GM11168 (cell line): ENCODE data around the gene ZNF428.
"Not testable (repeated sequence)": the region's sequence is repeated elsewhere in the genome, so short reads cannot be mapped to it uniquely, and the experiment has no call there.

Experiments used
- in situ Hi-C: fragments of 300-500 bp; cut with MboI; formaldehyde crosslinking; loops from one replicate; pipeline ENCODE4 v1.12.0; 2022; ENCODE audit warnings: low sequenced_read_pairs; ENCODE audit not compliant: unreplicated experiment

The ZNF428 gene

GRCh38 chr19:43595605-43595998 is 23.8 kb downstream of the ZNF428 start:
- in situ Hi-C loops = no loop called here

GRCh38 chr19:43594710-43595604 is 24.5 kb downstream of the ZNF428 start:
- in situ Hi-C loops = no loop called here

GRCh38 chr19:43594081-43594697 is 25.2 kb downstream of the ZNF428 start:
- in situ Hi-C loops = no loop called here

- in situ Hi-C loops = no loop called here
These were observed 26.6 kb downstream of the ZNF428 start for GRCh38 chr19:43592800-43593350.

DNA sequence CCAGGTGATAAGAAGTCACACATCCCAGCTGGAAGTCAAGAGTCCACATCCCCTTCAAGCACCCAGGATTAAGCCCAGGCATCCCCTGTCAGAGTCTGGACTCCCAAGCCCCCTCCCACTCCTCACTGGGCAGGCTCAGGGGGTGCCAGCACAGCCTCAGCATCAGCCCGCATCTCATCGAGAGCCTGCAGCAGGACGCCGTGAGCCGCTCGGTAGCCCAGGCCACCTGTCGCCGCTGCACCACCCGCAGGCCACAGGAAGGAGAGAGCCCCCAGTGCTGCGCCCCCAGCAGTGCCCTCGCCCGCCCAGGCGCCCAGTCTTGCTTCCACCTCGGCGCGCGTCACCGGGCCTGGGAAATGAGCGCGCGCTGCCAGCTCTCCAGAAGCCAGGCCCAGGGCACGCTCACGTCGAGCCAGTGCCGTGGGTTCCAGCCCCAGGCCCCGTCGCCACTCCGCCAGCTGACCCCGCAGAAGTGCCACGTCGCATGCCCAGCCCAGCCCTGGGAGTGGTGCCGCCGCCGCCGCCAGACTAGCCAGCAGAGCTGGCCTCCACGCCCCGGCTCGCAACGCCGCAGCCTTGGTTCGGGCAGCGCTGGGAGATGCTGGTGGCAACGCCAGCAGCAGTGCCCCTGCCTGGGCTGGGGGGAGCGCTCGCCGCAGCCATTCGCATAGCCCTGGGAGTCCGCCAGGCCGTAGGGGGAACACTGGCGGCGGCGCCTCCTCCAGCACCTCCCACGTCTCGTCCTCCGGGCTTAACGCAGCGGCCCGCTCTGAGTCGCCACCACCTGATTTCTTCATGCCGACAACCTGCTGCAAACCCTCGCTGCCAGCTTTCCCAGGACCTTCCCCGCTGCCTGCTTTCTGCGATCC is 27.3 kb downstream of the ZNF428 start:
- in situ Hi-C loops = no loop called here

GRCh38 chr19:43589678-43590077 is 29.8 kb downstream of the ZNF428 start:
- in situ Hi-C loops = no loop called here

DNA sequence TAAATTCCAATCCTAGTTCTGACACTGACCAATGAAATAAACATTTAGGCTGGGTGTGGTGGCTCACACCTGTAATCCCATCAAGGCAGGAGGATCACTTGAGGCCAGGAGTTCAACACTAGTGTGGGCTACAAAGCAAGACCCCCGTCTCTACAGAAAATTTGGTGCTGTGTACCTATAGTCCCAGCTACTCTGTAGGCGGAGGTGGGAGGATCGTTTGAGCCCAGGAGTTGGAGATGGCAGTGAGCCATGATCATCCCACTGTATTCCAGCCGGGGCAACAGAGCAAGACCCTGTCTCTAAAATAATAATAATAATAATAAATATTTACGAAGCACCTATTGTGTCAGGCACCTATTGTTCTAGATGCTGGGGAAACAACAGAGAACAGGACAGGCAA is 30.2 kb downstream of the ZNF428 start:
- in situ Hi-C loops = no loop called here

DNA sequence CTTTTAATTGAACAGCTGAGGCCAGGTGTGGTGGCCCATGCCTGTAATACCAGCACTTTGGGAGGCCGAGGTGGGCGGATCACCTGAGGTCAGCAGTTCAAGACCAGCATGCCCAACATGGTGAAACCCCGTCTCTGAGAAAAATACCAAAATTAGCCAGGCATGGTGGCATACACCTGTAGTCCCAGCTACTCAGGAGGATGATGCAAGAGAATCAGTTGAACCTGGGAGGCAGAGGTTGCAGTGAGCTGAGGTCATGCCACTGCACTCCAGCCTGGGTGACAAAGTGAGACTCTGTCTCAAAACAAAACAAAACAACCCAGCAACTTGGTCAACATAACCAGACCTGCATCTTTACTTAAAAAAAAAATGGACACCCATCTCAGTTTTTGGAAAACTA is 32.4 kb downstream of the ZNF428 start:
- in situ Hi-C loops = not testable (repeated sequence)

DNA sequence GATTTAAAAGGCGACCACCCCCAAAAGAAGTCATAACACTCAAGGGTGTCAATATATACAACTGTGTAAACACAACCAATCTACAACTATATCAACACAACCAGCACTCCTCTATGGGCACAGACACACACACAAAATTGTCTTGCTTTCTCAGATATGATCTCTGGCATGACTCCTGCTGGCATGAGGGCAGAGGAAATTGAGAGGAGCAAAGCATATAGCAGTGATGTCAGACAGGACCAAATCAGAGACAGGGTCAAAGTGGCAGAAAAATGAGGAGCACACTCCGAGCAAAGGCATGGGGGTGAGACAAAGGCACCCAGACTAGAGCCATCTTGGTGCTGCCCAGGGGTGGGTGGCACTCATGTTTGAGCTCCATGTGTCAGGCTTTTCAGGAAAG is 33.1 kb downstream of the ZNF428 start:
- in situ Hi-C loops = no loop called here

GRCh38 chr19:43584484-43584883 is 34.9 kb downstream of the ZNF428 start:
- in situ Hi-C loops = no loop called here

- in situ Hi-C loops = no loop called here
These were observed 36.9 kb downstream of the ZNF428 start for GRCh38 chr19:43582495-43582894.

- in situ Hi-C loops = no loop called here
These were observed 38.0 kb downstream of the ZNF428 start for GRCh38 chr19:43581467-43581866.

DNA sequence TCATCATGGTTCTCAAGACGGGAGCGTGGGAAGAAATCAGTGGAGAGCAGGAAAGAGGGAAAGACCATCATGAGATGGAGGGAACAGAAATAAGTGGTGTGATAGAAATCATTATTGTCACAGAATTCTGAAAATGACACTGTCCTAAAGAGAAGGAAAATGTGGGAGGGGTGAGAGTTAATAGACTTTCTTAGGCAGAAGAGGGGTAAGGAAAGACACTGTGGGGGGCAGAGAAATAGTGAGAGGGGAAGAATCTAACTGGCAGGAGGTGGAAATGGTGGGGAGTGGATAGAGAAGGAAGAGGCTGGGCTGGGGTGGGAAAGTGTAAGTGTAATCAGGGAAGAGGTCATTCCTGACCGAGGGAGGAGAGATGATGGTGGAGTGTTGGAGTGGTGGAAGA is 40.6 kb downstream of the ZNF428 start:
- in situ Hi-C loops = no loop called here

DNA sequence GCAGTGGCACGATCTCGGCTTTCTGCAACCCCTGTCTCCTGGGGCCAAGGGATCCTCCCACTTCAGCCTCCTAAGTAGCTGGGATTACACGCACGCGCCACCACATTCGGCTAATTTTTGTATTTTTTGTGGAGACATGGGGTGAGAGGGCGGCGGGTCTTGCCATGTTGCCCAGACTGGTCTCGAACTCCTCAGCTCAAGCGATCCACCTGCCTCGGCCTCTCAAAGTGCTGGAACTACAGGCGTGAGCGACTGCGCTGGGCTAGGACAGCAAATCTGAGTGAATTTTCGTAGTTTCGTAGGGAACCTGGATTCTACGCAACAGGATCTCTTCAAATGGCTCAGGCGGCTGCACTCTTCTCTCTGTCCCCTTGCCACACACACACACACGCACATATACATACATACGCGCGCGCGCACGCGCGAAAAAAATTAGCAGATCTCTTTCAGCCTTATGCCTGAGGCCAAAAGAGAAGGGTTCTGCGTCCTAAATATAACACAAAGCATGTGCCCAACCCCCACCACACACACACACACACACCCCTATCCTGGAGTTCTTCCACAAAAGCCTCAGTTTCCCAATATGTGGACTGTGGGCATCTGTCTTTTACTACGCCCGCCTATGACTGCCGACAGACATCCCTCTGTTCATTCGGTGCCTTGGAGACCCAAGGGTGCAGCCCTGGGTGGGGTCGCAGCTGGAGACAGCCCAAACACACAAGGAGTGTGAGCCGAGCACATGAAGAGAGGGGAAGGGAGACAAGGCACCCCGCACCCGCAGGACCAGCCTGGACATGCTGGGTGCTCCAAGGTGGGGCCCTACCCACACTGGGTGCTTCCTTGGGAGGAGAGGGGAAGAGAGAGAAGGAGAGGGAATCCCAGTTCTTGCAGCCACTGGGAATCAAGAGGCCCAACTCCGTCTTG is 43.2 kb downstream of the ZNF428 start:
- in situ Hi-C loops = no loop called here

DNA sequence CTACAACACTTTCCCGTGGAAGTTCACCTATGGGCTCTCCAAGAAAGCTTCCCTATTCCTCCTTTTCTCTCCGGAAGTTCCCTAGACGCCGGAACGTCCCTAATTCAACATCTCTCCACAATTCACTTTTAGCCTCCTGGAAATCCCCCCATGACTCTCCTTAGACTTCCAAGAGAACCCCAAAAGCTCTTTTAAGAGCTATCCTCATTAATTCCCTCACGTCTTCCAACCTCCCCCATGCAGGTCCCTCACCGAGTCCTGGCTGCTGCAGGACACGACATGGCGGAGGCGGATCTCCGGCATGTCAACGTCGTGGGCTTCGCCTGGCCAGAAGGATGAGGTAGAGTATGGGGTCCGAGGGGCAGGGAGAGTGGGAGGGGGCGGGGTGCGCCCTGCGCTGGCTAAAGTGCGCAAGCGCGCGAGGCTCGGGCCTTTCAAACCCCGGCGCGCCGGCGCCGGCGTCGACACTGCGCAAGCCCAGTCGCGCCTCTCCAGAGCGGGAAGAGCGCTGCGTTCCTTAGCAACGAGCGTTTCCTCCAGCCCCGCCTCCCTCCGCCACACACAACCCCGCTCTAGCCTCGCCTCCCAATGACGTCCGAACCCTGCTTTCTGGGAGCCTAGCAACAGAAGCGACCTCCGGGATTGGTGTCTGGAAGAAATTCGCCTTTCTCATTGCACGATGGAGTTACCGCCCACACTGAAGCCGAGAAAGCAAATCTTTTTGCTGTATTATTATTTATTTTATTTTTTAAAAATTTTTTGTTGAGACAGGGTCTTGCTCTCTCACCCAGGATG is 44.1 kb downstream of the ZNF428 start, which contains the start of the genes PINLYP and XRCC1:
Gene PINLYP (plus strand): TSS at position 646 of the 795 bp plus-strand sequence. CDS start 1,391 bp downstream, outside the sequence.
Gene XRCC1 (minus strand): TSS at position 372 of the 795 bp plus-strand sequence. CDS start 69 bp downstream, at position 303.
- in situ Hi-C loops = no loop called here

DNA sequence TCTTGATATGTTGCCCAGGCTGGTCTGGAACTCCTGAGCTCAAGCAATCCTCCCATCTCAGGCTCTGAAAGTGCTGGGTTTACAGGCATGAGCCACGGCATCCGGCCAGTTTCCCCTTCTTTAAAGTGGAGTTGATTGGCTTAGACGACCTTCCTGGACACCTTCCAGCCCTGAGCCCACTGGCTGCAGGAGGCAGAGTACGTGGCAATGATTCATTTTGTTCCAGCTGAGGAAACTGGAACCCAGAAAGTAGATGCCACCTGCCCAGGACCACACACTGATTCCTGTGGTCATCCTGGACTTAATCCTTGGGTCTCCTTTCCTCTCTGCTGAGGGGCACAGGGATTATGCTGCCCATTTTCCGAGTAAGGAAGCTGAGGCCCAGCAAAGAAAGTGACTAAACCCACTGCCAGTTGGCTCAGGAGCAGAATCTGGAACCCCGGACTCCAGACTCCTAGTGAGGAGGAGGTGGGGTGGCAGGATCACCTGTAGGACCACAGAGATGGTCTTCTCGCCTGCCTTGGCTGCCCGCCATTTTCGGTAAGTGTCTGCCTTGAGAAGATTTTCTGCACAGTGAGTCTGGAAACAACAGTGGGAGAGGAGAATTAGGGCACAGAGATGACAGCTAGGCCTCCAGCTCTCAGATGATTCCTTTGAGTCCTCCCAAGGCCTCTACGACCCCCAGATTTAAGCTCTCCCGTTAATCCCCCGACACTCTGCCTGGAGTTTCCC is 44.8 kb downstream of the ZNF428 start:
- in situ Hi-C loops = no loop called here

DNA sequence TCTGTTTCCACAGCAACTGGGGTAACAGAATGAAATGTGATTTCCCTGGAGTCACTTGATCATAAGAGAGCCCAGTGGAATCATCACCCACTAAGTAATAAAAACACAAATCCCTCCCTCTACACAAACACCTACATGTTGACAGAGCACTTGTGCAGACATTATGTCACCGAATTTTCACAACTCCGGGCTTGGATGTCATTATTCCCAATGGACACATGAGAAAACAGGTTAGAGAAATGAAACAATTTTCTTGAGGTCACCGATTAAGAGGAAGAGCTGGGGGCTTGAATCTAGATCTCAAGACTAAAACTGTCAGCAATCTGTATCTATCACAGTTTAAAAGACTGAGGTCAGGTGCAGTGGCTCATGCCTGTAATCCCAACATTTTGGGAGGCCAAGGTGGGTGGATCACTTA is 47.2 kb downstream of the ZNF428 start:
- in situ Hi-C loops = no loop called here
